IPS-11a (cell line): Measurements from ENCODE around the gene CYBRD1.

Experiments used
- H3K4me3 ChIP-seq: one replicate; pipeline ENCODE4 v1.5.1; 2013; ENCODE audit warnings: low read depth, low read length, control low read depth

Gene CYBRD1

DNA sequence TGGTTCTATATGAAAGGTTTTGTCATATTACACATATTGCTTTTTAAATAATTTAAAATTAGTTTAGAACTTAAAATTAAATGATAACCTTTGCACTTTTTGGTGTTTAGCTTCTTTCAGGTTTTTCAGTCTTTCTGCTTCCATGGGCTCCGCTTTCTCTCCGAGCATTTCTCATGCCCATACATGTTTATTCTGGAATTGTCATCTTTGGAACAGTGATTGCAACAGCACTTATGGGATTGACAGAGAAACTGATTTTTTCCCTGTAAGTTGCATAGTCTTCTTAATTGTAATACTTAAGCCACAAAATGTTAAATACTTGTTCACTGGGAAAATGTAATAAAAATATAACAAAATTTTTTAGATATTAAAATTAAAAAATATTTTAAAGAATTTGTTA lies 31.0 kb downstream of the CYBRD1 start:
- no peak overlapping the region for H3K4me3 ChIP-seq

GRCh38 chr2:171553858-171554257 lies 31.6 kb downstream of the CYBRD1 start:
- no peak overlapping the region for H3K4me3 ChIP-seq

GRCh38 chr2:171554991-171555615 lies 32.8 kb downstream of the CYBRD1 start:
- no peak overlapping the region for H3K4me3 ChIP-seq

- no peak overlapping the region for H3K4me3 ChIP-seq
These were observed 35.1 kb downstream of the CYBRD1 start for GRCh38 chr2:171557363-171557762.

GRCh38 chr2:171563301-171563700 lies 41.0 kb downstream of the CYBRD1 start:
- H3K4me3 ChIP-seq: no peak overlapping the region

DNA sequence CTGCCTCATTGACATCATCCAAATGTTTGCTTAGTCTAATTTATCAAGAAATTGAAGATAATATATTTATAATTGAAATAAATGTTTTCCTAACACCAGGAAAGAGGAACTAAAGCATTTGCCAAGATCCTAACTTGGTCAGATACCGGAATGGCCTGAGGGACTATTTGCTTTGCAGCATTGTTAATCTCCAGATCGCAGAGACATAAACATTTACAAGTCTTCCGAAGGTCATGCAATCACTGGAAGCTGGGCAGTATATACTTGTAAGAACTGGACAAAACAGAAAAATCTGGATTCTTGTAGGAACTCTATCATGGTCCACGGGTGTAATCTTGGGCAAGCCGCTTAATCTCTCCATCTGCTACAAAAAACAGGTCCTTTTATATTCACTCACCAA lies 42.2 kb downstream of the CYBRD1 start:
- no peak overlapping the region for H3K4me3 ChIP-seq

GRCh38 chr2:171566057-171566456 lies 43.8 kb downstream of the CYBRD1 start:
- H3K4me3 ChIP-seq: no peak overlapping the region

DNA sequence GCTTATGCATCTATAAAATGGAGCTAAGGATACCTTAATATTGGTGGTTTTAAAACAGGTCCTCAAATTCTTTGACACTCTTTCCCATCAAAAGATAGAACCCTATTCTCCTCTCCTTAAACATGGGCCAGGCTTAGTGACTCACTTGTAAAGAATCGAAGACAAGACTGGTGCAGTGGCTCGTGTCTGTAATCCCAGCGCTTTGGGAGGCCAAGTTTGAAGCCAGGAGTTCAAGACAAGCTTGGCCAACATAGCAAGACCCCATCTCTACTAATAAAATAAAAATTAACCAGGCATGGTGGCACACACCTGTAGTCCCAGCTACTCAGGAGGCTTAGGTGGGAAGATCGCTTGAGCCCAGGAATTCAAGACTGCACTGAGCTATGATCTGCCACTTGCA lies 44.5 kb downstream of the CYBRD1 start:
- no peak overlapping the region for H3K4me3 ChIP-seq

- H3K4me3 ChIP-seq: no peak overlapping the region
These were observed 45.8 kb downstream of the CYBRD1 start for GRCh38 chr2:171568089-171568488.

GRCh38 chr2:171571721-171572120 lies 49.4 kb downstream of the CYBRD1 start:
- no peak overlapping the region for H3K4me3 ChIP-seq

DNA sequence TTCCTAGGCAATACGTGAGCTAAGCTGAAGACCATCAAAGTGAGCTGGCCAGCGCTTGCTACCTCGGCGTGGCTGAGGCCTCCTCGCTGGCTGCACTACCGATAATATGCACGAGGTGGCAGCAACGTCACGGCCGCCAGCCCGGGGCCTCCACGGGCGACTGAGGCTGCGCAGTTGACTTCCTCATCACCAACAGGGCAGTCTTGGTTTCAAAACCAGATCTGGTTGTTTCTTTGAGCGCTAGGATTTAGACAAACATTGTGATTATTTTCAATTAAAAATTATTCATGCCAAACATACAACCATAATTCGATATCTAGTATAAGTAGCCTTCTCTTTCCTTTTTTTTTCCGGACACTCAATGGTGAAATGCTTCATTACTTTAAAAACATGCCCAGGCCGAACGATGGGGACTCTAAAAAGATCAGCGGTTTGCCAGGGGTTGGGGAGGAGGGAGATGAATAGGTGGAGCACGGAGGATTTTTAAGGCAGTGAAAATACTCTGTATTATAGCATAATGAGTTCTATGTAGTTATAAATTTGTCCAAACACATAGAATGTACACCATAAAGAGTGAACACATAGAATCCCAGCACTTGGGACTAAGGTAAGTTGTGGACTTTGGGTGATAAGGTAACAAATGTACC lies 52.0 kb downstream of the CYBRD1 start:
- H3K4me3 ChIP-seq: no peak overlapping the region

GRCh38 chr2:171575606-171576005 lies 53.3 kb downstream of the CYBRD1 start:
- H3K4me3 ChIP-seq: no peak overlapping the region

DNA sequence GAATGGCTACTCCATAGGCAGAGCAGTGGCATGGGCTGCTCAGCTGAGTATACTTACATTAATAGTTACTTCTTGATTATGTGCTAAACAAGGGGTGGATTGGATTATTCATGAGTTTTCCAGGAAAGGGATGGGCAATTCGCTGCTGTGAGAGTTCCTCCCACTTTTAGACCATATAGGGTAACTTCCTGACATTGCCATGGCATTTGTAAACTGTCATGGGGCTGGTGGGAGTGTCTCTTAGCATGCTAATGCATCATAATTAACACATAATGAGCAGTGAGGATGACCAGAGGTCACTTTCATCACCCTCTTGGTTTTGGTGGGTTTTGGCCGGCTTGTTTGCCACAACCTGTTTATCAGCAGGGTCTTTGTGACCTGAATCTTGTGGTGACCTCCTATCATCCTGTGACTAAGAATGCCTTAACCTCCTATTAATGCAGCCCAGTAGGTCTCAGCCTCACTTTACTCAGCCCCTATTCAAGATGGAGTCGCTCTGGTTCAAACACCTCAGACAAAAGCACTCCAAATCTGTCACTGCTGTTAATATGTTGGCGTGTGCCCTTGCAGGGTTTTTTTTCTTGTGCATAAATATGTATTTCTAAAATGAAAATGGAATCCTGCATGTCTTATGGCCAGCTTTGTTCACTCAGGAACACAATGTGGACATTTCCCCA lies 56.0 kb downstream of the CYBRD1 start:
- no peak overlapping the region for H3K4me3 ChIP-seq

- H3K4me3 ChIP-seq: no peak overlapping the region
These were observed 57.2 kb downstream of the CYBRD1 start for GRCh38 chr2:171579481-171579880.

DNA sequence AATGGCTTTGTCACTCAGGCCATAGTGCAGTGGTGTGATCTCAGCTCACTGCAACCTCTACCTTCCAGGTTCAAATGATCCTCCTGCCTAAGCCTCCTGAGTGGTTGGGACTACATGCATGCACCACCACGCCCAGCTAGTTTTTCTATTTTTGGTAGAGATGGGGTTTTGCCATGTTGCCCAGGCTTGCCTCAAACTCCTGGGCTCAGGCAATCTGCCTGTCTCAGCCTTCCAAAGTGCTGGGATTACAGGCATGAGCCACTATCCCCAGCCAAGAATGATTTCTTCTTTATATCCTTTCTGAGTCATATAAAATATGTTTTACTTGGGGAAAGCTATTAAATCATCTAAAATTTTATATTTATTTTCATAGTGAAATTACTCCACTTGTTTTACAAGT lies 61.3 kb downstream of the CYBRD1 start:
- no peak overlapping the region for H3K4me3 ChIP-seq

- H3K4me3 ChIP-seq: no peak overlapping the region
These were observed 61.7 kb downstream of the CYBRD1 start for GRCh38 chr2:171584001-171584400.

DNA sequence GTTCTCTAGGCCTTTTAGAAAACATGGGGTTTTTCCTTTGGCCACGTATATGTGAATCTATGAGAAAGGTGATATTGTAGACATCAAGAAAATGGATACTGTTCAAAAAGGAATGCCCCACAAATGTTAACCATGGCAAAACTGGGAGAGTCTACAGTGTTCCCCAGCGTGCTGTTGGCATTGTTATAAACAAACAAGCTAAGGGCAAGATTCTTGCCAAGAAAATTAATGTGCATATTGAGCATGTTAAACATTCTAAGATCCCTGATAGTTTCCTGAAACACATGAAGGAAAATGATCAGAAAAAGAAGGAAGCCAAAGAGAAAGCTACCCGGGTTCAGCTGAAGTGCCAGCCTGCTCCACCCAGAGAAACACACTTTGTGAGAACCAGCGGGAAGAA lies 64.9 kb downstream of the CYBRD1 start:
- no peak overlapping the region for H3K4me3 ChIP-seq

GRCh38 chr2:171587567-171587966 lies 65.3 kb downstream of the CYBRD1 start:
- H3K4me3 ChIP-seq: no peak overlapping the region

- H3K4me3 ChIP-seq: no peak overlapping the region
These were observed 67.8 kb downstream of the CYBRD1 start for GRCh38 chr2:171590116-171590515.

GRCh38 chr2:171592036-171592555 lies 69.8 kb downstream of the CYBRD1 start:
- H3K4me3 ChIP-seq: no peak overlapping the region

GRCh38 chr2:171595456-171595855 lies 73.2 kb downstream of the CYBRD1 start:
- H3K4me3 ChIP-seq: no peak overlapping the region

DNA sequence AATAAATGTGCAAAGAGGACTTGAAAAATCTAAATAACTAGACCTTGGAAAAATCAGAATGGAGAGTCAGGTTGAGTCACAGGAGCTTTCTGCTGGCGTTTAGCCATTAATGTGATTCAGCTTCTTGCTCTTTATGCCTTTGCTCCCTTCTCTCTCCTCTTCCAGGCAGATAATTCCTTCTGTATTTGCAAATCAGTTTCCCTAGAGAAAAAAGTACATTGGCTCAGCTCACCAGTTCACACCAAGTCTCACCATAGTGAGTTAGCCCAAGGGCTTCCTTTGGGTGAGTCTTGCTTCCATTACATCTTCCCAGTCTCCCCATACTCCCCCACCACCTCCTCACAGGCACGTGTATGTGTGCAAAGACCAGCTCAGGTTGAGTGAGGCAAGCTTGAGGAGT lies 73.6 kb downstream of the CYBRD1 start:
- no peak overlapping the region for H3K4me3 ChIP-seq
